ENCODE results near the gene CCDC157. TPM values are rescaled to one million over a fixed set of nuclear protein-coding genes. Genes with fewer than 3 reads are reported as not detected.
A peak's percentile ranks its signal among the peaks of the same experiment; 100 is the strongest.

The CCDC157 gene
- polyA plus RNA-seq (30.6 and 32.2 TPM in 2 replicates), polyA minus RNA-seq (14.1 and 24.3 TPM in 2 replicates)

DNA sequence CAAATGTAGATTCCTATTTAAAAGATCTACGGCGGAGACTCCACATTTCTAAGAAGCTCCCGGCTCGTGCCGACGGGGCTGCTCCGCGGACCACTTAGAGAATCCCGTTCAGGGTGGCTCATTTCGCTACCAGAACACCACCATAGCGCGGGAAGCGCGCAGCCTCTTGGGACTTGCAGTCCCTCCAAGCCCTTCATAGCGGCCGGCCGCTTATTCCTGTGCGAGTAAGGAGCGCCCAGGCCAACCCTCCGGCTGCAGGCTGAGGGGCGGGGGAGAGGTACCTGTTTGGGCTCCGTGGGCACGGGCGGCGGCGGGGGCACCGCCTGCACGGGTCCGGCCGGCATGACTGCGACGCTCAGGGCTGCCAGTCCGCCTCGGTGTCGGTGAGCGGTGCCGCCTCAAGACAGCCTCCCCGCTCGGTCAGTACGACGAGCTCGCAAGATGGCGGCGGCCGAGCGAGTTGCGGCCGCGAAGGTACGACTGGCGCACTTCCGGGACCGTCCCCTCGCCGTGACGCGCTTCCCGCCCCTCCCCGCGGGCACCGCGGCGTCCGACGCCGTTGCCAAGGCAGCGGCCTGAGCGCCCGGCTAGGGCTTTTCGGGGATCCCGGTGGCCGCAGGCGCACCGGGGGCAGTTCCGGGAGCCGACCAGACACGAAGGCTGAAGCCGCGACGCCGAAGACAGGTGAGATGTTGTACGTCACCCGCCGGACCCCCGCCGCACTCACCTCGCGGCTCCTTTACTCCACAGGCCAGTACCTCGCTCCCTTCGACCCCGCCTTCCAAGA, at the start of gene CCDC157, which contains the start of gene SF3A1:
TSS of gene CCDC157 (plus strand) at position 559 of the 787 bp plus-strand sequence. CDS start 8,994 bp downstream, outside the sequence.
TSS of gene SF3A1 (minus strand) at position 446 of the 787 bp plus-strand sequence. CDS start at position 344, 102 bp downstream.
- Histone ChIP-seq H4K20me1 (ENCODE audit: insufficient read depth) (peaks cover 8% of the 10 kb centered on the region), H2AFZ (ENCODE audit: low read depth, low read length) (peak within 1 kb of the TSS; percentile 99), H3K79me2 (replicated peaks; ENCODE audit: insufficient read depth, low read length) (peaks cover 33% of the 10 kb centered on the region), H3K4me2 (ENCODE audit: low read length) (peak within 1 kb of the TSS; percentile 84), H3K9ac (ENCODE audit: low read length) (peak within 1 kb of the TSS; percentile 99), H3K27me3 (ENCODE audit: insufficient read depth, low read depth, low read length) (no peaks in the 10 kb centered on the region), H3K4me3 (ENCODE audit: low read length) (peak within 1 kb of the TSS; percentile 89), H3K9me3 (ENCODE audit: low read length) (no peaks in the 10 kb centered on the region), H3K27ac (ENCODE audit: low read length) (peak within 1 kb of the TSS; percentile 98), H3K9me2 (ENCODE audit: insufficient read depth, low read length) (no peaks in the 10 kb centered on the region), H3K36me3 (ENCODE audit: insufficient read depth, low read length) (peaks cover 3% of the 10 kb centered on the region), H3F3A (ENCODE audit: insufficient read depth, low read length, poor library complexity, severe bottlenecking) (no peaks in the 10 kb centered on the region)
- no peak for TF ChIP-seq EZH2 (IDR thresholded peaks at IDR 0.05; ENCODE audit: borderline replicate concordance, insufficient read depth, low read length, poor library complexity, severe bottlenecking)
- TF ChIP-seq TAF1 (IDR thresholded peaks at IDR 0.05; ENCODE audit: low read depth): peak; percentile 78
- TF ChIP-seq RAD21 (conservative IDR thresholded peaks at IDR 0.05): peak; percentile 11
- peak; percentile 76 for TF ChIP-seq EP300 (conservative IDR thresholded peaks at IDR 0.05; ENCODE audit: poor library complexity, severe bottlenecking)
- TF ChIP-seq, protein P1, sequence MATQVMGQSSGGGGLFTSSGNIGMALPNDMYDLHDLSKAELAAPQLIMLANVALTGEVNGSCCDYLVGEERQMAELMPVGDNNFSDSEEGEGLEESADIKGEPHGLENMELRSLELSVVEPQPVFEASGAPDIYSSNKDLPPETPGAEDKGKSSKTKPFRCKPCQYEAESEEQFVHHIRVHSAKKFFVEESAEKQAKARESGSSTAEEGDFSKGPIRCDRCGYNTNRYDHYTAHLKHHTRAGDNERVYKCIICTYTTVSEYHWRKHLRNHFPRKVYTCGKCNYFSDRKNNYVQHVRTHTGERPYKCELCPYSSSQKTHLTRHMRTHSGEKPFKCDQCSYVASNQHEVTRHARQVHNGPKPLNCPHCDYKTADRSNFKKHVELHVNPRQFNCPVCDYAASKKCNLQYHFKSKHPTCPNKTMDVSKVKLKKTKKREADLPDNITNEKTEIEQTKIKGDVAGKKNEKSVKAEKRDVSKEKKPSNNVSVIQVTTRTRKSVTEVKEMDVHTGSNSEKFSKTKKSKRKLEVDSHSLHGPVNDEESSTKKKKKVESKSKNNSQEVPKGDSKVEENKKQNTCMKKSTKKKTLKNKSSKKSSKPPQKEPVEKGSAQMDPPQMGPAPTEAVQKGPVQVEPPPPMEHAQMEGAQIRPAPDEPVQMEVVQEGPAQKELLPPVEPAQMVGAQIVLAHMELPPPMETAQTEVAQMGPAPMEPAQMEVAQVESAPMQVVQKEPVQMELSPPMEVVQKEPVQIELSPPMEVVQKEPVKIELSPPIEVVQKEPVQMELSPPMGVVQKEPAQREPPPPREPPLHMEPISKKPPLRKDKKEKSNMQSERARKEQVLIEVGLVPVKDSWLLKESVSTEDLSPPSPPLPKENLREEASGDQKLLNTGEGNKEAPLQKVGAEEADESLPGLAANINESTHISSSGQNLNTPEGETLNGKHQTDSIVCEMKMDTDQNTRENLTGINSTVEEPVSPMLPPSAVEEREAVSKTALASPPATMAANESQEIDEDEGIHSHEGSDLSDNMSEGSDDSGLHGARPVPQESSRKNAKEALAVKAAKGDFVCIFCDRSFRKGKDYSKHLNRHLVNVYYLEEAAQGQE (IDR thresholded peaks at IDR 0.05; ENCODE audit: borderline replicate concordance): peak; percentile 82
- peak; percentile 99 for TF ChIP-seq POLR2AphosphoS5 (IDR thresholded peaks at IDR 0.05)
- TF ChIP-seq, protein P2, sequence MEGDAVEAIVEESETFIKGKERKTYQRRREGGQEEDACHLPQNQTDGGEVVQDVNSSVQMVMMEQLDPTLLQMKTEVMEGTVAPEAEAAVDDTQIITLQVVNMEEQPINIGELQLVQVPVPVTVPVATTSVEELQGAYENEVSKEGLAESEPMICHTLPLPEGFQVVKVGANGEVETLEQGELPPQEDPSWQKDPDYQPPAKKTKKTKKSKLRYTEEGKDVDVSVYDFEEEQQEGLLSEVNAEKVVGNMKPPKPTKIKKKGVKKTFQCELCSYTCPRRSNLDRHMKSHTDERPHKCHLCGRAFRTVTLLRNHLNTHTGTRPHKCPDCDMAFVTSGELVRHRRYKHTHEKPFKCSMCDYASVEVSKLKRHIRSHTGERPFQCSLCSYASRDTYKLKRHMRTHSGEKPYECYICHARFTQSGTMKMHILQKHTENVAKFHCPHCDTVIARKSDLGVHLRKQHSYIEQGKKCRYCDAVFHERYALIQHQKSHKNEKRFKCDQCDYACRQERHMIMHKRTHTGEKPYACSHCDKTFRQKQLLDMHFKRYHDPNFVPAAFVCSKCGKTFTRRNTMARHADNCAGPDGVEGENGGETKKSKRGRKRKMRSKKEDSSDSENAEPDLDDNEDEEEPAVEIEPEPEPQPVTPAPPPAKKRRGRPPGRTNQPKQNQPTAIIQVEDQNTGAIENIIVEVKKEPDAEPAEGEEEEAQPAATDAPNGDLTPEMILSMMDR (IDR thresholded peaks at IDR 0.05; ENCODE audit: poor library complexity, severe bottlenecking): no peak
- TF ChIP-seq SMC3 (conservative IDR thresholded peaks at IDR 0.05; ENCODE audit: poor library complexity): peak; percentile 11
- peak; percentile 93 for TF ChIP-seq MXI1 (conservative IDR thresholded peaks at IDR 0.05; ENCODE audit: poor library complexity, severe bottlenecking)

GRCh38 chr22:30307041-30307574, 49.7 kb upstream of the CCDC157 start:
- Histone ChIP-seq H3K27me3 (ENCODE audit: insufficient read depth, low read depth, low read length) (no peaks in the 10 kb centered on the region), H3K4me3 (ENCODE audit: low read length) (no peak overlapping the region), H2AFZ (ENCODE audit: low read depth, low read length) (no peak overlapping the region), H3K79me2 (replicated peaks; ENCODE audit: insufficient read depth, low read length) (no peaks in the 10 kb centered on the region), H3K36me3 (ENCODE audit: insufficient read depth, low read length) (no peaks in the 10 kb centered on the region), H3K9me2 (ENCODE audit: insufficient read depth, low read length) (no peaks in the 10 kb centered on the region), H4K20me1 (ENCODE audit: insufficient read depth) (no peaks in the 10 kb centered on the region), H3F3A (ENCODE audit: insufficient read depth, low read length, poor library complexity, severe bottlenecking) (no peaks in the 10 kb centered on the region), H3K9ac (ENCODE audit: low read length) (no peak overlapping the region), H3K9me3 (ENCODE audit: low read length) (no peaks in the 10 kb centered on the region), H3K27ac (ENCODE audit: low read length) (no peak overlapping the region), H3K4me2 (ENCODE audit: low read length) (no peak overlapping the region)
- TF ChIP-seq POLR2AphosphoS5 (IDR thresholded peaks at IDR 0.05) (no peak), EP300 (conservative IDR thresholded peaks at IDR 0.05; ENCODE audit: poor library complexity, severe bottlenecking) (no peak), RAD21 (conservative IDR thresholded peaks at IDR 0.05) (no peak), SMC3 (conservative IDR thresholded peaks at IDR 0.05; ENCODE audit: poor library complexity) (no peak), TAF1 (IDR thresholded peaks at IDR 0.05; ENCODE audit: low read depth) (no peak), EZH2 (IDR thresholded peaks at IDR 0.05; ENCODE audit: borderline replicate concordance, insufficient read depth, low read length, poor library complexity, severe bottlenecking) (no peak), MXI1 (conservative IDR thresholded peaks at IDR 0.05; ENCODE audit: poor library complexity, severe bottlenecking) (no peak)
- TF ChIP-seq, protein P2 (IDR thresholded peaks at IDR 0.05; ENCODE audit: poor library complexity, severe bottlenecking): no peak
- TF ChIP-seq, protein P1 (IDR thresholded peaks at IDR 0.05; ENCODE audit: borderline replicate concordance): no peak
